Activated T-cell treated with anti-CD3 and anti-CD28 coated beads, Interleukin-2, amount 50 U/mL, for 48 hours (primary cell): ENCODE measurements around the gene BASP1.
"Not testable (repeated sequence)": the region's sequence is repeated elsewhere in the genome, so short reads cannot be mapped to it uniquely, and the experiment has no call there.

Experiments
- DNase-seq, 2 experiments: peaks; one replicate each; pipeline ENCODE4 v3.0.0-alpha.2; 2020

BASP1 gene

GRCh38 chr5:17191574-17191973 lies 25.9 kb upstream of the BASP1 start:
- not testable (repeated sequence) for DNase-seq

GRCh38 chr5:17192191-17192590 lies 25.2 kb upstream of the BASP1 start:
- DNase-seq, result no peak

GRCh38 chr5:17196024-17196423 lies 21.4 kb upstream of the BASP1 start:
- DNase-seq, result no peak

DNA sequence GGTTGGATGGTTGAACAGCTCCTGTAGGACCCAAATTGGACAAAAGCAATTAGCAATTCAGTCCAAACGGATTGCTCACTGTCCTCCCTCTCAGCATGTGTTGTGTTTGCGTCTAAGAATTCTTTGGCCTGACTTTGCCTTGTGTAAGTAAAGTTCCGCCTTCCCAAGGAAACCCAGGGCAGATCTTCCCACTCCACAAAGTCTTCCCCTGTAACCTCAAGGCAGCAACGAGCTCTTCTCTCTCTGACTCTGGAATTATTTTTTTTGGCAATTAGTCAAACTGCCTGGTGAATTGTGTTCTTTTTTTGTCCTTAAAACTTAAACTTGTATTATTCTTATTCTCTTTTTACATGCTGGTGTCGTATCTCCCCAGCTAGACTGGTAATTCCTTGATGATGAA lies 20.7 kb upstream of the BASP1 start:
- no peak for DNase-seq

GRCh38 chr5:17203329-17204132 lies 13.9 kb upstream of the BASP1 start:
- no peak for DNase-seq

DNA sequence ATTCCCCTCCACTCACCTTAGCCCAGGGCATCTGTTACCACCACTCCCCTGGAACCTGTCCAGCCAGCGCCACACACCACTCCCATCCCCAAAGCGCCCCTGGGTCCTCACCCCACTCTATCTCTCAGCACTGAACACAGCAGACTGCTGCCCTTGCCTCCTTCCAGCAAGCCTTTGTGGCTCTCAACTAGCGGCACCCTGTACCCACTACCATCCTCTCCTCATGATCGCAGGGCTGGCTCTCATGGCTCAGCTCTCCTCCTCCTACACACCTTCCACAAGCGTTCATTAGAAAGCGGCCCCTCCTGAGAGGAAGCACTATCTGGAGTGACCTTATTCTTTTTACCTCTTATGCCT lies 13.3 kb upstream of the BASP1 start:
- DNase-seq, result no peak

GRCh38 chr5:17206021-17206420 lies 11.4 kb upstream of the BASP1 start:
- no peak for DNase-seq

- no peak for DNase-seq
These were observed 5.2 kb upstream of the BASP1 start for GRCh38 chr5:17212191-17212590.

GRCh38 chr5:17212996-17213395 lies 4.4 kb upstream of the BASP1 start:
- DNase-seq, result no peak

- DNase-seq, result no peak
These were observed 3.5 kb upstream of the BASP1 start for GRCh38 chr5:17213938-17214337.

GRCh38 chr5:17214893-17215292 lies 2.5 kb upstream of the BASP1 start:
- no peak for DNase-seq

DNA sequence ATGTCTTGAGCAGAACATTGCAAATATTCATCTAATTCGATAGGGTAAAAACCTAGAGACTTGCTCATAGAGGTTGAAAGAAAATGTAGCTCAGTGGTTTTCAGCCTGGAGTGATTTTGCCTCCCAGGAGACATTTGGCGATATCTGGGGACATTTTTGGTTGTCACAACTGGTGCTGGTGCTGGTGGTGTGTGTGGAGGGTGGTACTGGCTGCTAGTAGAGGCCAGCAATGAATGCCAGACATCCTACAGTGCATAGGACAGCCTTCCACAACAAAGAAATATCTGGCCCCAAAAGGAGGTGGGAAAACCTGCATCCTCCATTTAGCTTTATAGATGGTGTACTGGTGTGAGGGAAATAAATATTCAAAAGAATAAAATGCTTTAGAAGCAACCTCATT lies 2.1 kb upstream of the BASP1 start:
- no peak for DNase-seq

- DNase-seq, result peak; percentile 70 to 75
These were observed 1.1 kb upstream of the BASP1 start for GRCh38 chr5:17216176-17216973.

DNA sequence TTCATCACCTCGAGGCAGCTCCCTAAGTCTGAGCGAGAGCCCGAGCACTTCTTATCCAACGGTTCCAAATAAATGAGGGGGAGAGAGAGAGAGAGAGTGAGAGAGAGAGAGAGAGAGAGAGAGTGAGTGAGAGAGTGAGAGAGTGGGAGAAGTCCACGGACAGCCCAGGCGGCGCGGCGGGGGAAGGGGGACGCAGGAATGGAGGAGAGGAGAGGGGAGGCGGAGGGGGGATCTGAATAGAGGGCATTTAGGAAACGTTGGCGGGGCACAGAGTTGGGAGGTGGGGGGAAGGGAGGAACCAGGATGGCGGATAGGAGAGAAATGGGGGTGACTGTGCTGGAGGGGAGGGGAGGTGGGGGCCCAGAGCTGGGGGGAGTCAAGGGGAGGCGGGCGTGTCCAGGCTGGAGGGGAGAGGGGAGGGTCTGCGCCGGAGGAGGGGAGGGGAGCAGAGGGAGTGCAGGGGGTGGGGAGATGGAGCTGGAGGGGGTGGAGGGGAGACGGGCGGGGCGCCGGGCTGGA lies 398 bp upstream of the BASP1 start:
- no peak for DNase-seq

DNA sequence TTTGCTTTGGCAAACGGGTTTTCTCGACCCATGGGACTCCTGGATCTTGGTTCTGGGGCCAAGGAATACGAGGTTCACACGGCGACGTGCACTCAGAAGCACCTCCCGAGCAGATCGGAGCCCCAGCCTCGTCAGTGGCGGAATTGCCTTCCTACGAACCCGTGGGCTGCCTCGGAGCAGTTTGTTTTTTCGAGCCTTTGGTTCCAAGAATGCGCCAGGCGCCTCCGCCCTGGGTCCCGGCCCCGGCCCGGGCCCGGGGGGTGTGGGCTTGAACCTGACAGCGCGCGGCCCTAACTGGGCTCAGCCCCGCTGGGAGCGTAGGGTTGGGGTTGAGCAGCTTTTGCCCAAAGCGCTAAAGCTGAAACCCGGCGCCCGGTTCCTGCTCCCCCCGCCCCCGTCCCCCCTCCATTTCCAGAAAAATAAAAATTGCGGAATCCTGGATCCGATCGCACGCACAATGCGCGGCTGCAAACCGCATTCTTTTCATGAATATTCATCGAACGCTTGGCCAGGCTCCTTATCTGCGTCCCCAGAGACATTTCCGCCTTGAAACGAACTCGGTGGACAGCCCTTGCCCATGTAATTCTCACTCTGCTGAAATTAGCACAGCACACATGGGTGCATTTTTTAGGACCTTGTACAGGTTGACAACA lies 1.0 kb downstream of the BASP1 start:
- DNase-seq, result peak in 1 of 2 experiments; percentile 20

- DNase-seq, result no peak
These were observed 1.6 kb downstream of the BASP1 start for GRCh38 chr5:17219006-17219422.

DNA sequence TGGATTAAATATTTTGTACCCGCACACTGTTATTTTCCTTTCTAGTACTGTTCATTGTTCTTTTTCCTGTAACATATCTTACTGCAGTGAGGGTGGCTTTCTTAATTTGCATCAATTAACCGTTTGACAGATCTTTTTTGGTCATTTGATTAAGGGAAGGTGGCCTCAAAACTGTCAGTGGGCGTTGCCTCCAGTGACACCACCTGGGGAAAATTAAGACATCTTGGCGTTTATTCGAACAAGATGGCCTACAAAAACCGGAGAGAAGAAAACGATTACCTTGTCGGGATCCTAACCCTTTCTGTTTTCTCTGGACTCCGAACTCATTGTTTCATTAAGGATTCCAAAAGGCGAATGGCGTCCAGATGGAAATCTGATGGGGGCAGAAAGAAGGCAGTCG lies 2.0 kb downstream of the BASP1 start:
- DNase-seq, result no peak

GRCh38 chr5:17219992-17220391 lies 2.6 kb downstream of the BASP1 start:
- DNase-seq, result no peak

DNA sequence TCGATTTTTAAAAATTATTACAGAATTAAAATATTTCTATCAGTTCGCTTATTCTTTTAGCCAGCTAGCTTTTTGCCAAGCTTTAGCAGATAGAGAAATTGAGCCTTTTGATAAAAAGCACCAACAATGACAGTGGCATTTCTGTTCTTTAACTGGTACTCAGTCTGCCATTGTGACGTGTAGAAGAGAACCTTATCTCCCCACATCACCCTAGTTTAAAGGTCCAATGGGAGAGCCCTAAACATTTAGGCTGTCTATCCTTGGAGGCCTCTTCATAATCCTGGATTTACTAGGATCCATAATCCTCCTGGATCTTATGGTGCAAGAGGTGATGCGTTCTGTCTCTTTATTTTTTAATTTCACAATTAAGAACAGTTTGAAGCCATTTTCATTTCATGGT lies 3.0 kb downstream of the BASP1 start:
- DNase-seq, result no peak

GRCh38 chr5:17221843-17222636 lies 4.6 kb downstream of the BASP1 start:
- DNase-seq, result no peak

GRCh38 chr5:17222664-17223063 lies 5.2 kb downstream of the BASP1 start:
- DNase-seq, result no peak

- no peak for DNase-seq
These were observed 6.1 kb downstream of the BASP1 start for GRCh38 chr5:17223367-17224185.
